NB4 (cell line): Measurements from ENCODE around the gene RBCK1.

ENCODE experiments used
- DNase-seq: peaks from one replicate; pipeline ENCODE4 v3.0.0; 2010; ENCODE audit warnings: low read depth
- H3K4me3 ChIP-seq: one replicate; pipeline ENCODE4 v1.5.1; 2011; ENCODE audit warnings: mild to moderate bottlenecking, low read depth, low read length, moderate library complexity
- CTCF ChIP-seq: IDR thresholded peaks from one replicate; pipeline ENCODE4 v1.5.1; 2012; ENCODE audit warnings: low read depth, low read length
- MYC ChIP-seq: IDR thresholded peaks from 2 replicates; pipeline ENCODE4 v1.6.1; 2011; ENCODE audit warnings: low read depth, low read length
- POLR2A ChIP-seq: IDR thresholded peaks from 2 replicates; pipeline ENCODE4 v1.6.1; 2011; ENCODE audit warnings: mild to moderate bottlenecking; ENCODE audit not compliant: insufficient read length; ENCODE audit errors: extremely low read depth
- TF ChIP-seq, protein P1 (sequence below): IDR thresholded peaks from 2 replicates; pipeline ENCODE4 v1.6.1; 2011; ENCODE audit warnings: low read depth, low read length

The RBCK1 gene

DNA sequence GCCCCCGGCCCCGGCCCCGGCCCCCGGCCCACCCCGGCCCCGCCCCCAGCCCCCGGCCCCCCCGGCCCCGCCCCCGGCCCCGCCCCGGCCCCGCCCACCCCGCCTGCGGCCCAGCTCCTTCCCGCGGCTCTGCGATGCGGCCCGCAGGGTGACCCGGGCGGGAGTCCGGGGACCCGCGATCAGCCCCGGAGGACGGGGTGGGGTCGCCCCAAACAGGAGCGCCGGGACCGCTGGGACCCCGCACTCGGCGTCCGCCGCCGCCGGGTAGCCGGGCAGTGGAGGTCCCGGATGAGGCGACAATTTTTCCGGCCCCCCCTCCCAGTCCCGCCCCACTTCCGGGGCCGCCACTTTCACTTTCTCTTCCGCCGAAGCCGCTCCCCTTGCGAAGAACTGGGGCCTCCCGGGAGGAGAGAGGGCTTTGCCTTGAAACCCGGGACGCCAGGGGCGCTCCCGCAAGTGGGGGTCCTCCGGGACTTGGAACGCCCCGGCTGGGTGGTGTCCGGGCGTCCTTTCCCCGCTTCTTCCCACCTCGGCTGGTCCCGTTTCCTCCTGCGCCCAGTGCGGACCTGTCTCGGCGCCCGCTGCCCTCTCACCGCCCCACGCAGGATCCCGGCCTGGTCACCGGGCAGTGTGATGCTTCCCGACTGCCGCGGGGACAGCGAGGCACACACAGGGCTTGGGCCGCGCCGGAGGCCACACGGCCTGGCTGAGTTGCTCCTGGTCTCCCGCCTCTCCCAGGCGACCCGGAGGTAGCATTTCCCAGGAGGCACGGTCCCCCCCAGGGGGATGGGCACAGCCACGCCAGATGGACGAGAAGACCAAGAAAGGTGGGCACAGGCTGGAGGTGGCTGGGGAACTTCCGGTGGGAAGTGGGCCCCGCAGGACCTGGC is at the start of gene RBCK1:
TSS of gene RBCK1 (plus strand) at position 347 of the 890 bp plus-strand sequence. CDS start at position 806, 459 bp downstream.
- TF ChIP-seq CTCF, result no peak
- TF ChIP-seq POLR2A, result peak; percentile 63
- peak within 1 kb of the TSS; percentile 92 for H3K4me3 ChIP-seq
- peak; percentile 89 for DNase-seq

GRCh38 chr20:358891-359555 is 49.1 kb upstream of the RBCK1 start:
- no peak overlapping the region for H3K4me3 ChIP-seq
- DNase-seq, result no peak
- TF ChIP-seq POLR2A (no peak), MYC (no peak)
- TF ChIP-seq, protein P1, sequence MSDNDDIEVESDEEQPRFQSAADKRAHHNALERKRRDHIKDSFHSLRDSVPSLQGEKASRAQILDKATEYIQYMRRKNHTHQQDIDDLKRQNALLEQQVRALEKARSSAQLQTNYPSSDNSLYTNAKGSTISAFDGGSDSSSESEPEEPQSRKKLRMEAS, result no peak

DNA sequence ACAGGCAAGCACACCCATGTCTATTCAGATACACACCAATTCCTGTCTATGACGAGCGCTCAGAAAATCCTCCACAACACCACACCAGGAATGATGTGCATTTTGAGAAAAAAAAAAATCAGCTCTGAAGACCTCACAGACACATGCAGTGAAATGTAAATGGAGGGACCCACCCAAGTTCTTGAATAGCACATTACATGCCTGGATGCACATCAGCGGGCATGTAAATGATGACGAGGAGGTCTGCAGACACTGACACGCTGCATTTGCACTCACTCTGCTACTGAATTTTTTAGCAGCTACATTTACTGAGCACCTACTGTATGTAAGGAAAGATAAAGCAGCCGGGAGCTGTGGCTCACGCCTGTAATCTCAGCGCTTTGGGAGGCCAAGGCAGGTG is 46.5 kb upstream of the RBCK1 start:
- H3K4me3 ChIP-seq, result no peak overlapping the region
- no peak for DNase-seq
- TF ChIP-seq POLR2A (no peak), CTCF (no peak), MYC (no peak)
- TF ChIP-seq, protein P1, result no peak

DNA sequence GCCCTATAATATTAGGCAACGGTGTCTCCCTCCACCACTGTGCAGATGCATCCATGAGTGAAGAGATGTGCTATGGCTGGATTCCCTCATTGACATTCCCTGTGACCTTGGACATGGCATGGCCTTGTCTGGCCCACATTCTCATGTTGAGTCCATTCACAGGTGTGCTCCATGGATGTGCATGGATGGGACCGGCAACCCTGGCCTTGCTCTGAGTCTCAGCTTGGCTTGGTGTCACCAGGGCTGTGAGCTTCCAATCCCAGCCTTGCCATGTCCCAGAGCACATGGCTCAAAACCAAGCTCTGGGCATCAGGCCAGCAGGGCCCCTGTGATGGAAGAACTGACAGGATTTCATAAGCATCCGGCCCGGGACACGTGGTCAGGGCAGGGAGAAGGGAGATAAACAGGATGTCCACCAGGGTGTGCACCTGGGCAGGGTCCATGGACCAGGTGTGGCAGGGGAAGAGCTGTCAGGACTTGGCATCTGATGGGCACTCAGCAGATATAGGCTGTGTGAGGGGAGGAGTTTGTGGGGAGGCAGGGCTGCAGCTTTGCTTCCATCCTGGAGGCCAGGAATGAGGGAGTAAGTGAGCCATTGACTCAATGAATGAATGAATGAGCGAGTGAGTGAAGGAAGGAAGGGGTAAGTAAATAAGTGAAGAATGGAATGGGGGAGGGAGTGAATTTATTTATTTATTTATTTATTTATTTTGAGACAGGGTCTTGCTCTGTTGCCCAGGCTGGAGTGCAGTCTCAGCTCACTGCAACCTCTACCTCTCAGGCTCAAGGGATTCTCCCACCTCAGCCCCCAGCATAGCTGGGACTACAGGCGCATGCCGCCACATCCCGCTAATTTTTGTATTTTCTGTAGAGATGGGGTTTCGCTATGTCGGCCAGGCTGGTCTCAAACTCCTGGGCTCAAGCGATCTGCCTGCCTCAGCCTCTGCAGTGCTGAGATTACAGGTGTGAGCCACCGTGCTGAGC is 45.5 kb upstream of the RBCK1 start:
- peak; percentile 78 for DNase-seq
- TF ChIP-seq MYC (peak; percentile 97), CTCF (no peak), POLR2A (no peak)
- TF ChIP-seq, protein P1, result peak; percentile 99
- H3K4me3 ChIP-seq, result no peak overlapping the region

GRCh38 chr20:363319-364078 is 44.6 kb upstream of the RBCK1 start:
- peak; percentile 41 for DNase-seq
- TF ChIP-seq POLR2A (no peak), CTCF (no peak)
- TF ChIP-seq, protein P1, result peak; percentile 9; the same call in 1 of the 2 replicates
- H3K4me3 ChIP-seq, result no peak overlapping the region
